GM19455 (cell line): ENCODE results near the gene ACOT7.

Source experiments
- ATAC-seq: cut with Tn5 transposase; IDR thresholded peaks from one replicate; pipeline ENCODE4 v1.9.1; 2021; ENCODE audit not compliant: unreplicated experiment

ACOT7 gene

GRCh38 chr1:6347641-6348487 lies 45.7 kb downstream of the ACOT7 start:
- no peak for ATAC-seq

GRCh38 chr1:6345460-6345859 lies 48.1 kb downstream of the ACOT7 start:
- no peak for ATAC-seq

- no peak for ATAC-seq
Observed at GRCh38 chr1:6345009-6345408, 48.6 kb downstream of the ACOT7 start.

- no peak for ATAC-seq
Observed at GRCh38 chr1:6343506-6344405, 49.8 kb downstream of the ACOT7 start.

- ATAC-seq: no peak
Observed at GRCh38 chr1:6342056-6342455, 51.5 kb downstream of the ACOT7 start.

GRCh38 chr1:6338695-6339094 lies 54.9 kb downstream of the ACOT7 start:
- no peak for ATAC-seq

GRCh38 chr1:6336776-6337622 lies 56.6 kb downstream of the ACOT7 start:
- no peak for ATAC-seq

GRCh38 chr1:6334261-6334993 lies 59.1 kb downstream of the ACOT7 start:
- no peak for ATAC-seq

- ATAC-seq: no peak
Observed at GRCh38 chr1:6332821-6333220, 60.7 kb downstream of the ACOT7 start.

GRCh38 chr1:6331543-6332273 lies 61.9 kb downstream of the ACOT7 start:
- no peak for ATAC-seq

GRCh38 chr1:6330410-6330911 lies 63.1 kb downstream of the ACOT7 start:
- no peak for ATAC-seq

- ATAC-seq: no peak
Observed at GRCh38 chr1:6329851-6330250, 63.7 kb downstream of the ACOT7 start.

GRCh38 chr1:6329396-6329795 lies 64.2 kb downstream of the ACOT7 start:
- no peak for ATAC-seq

- ATAC-seq: no peak
Observed at GRCh38 chr1:6328696-6329095, 64.9 kb downstream of the ACOT7 start.

GRCh38 chr1:6328091-6328490 lies 65.5 kb downstream of the ACOT7 start:
- no peak for ATAC-seq

- no peak for ATAC-seq
Observed at GRCh38 chr1:6325482-6325881, 68.1 kb downstream of the ACOT7 start.

- no peak for ATAC-seq
Observed at GRCh38 chr1:6322161-6322560, 71.4 kb downstream of the ACOT7 start.

GRCh38 chr1:6321205-6321604 lies 72.4 kb downstream of the ACOT7 start:
- no peak for ATAC-seq

- no peak for ATAC-seq
Observed at GRCh38 chr1:6317098-6317760, 76.3 kb downstream of the ACOT7 start.
